Measurements from ENCODE around the gene ATP6V0E2.
"Not testable (repeated sequence)": the region's sequence is repeated elsewhere in the genome, so short reads cannot be mapped to it uniquely, and the experiment has no call there.

Gene ATP6V0E2

GRCh38 chr7:149873074-149873969 lies at the start of gene ATP6V0E2:
Gene ATP6V0E2 (plus strand): TSS chr7:149873969. CDS start chr7:149874066, 97 bp downstream.
- peak; percentile 90 to 95 for DNase-seq

DNA sequence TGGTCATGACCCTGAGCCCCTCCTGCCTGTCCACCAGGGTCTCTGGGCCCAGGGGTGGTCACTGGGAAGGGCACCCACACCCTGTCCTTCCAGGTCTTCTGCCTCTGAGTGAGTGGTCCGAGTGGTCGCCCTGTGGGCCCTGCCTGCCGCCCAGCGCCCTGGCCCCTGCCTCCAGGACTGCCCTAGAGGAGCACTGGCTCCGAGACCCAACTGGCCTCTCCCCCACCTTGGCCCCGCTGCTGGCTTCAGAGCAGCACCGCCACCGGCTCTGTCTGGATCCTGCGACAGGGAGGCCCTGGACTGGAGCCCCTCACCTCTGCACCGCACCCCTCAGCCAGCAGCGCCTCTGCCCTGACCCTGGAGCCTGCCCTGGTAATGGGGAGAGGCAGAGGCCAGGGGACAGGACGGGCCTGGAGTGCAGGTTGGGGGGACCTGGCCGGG lies 49.4 kb upstream of the ATP6V0E2 start:
- DNase-seq: no peak

DNA sequence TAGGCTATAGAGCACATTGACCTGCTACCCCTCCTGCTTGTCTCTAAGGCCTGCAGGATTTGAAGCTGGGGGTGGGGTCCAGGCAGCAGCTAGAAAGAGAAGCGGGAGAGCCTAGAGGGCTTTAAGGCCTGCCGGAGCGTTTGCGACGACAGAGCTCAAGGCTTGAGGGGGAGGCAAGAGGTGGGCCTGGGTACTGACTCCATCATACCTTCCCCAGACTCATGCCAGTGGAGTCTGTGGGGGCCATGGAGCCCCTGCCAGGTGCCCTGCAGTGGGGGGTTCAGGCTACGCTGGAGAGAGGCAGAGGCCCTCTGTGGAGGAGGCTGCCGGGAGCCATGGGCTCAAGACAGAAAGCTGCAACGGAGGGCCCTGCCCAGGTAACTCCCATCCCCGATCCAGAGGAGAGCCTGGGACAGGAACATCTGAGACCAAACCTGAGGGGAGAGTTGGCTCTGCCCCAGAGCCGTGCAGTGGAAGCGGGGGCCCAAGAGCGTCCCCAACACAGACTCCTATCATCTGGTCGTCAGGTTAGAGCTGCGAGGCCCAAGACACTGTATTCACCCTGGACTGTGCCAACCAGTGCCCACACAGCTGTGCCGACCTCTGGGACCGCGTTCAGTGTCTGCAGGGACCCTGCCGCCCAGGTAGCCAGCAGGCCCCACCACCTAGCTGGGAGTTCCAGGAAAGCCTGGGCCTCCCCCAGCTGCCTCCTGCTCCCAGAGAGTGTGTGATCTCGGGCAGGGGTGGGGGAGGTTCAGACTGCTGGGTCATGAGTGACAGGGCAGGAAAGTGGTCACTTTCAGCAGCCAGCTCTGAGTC lies 48.8 kb upstream of the ATP6V0E2 start:
- no peak for DNase-seq

DNA sequence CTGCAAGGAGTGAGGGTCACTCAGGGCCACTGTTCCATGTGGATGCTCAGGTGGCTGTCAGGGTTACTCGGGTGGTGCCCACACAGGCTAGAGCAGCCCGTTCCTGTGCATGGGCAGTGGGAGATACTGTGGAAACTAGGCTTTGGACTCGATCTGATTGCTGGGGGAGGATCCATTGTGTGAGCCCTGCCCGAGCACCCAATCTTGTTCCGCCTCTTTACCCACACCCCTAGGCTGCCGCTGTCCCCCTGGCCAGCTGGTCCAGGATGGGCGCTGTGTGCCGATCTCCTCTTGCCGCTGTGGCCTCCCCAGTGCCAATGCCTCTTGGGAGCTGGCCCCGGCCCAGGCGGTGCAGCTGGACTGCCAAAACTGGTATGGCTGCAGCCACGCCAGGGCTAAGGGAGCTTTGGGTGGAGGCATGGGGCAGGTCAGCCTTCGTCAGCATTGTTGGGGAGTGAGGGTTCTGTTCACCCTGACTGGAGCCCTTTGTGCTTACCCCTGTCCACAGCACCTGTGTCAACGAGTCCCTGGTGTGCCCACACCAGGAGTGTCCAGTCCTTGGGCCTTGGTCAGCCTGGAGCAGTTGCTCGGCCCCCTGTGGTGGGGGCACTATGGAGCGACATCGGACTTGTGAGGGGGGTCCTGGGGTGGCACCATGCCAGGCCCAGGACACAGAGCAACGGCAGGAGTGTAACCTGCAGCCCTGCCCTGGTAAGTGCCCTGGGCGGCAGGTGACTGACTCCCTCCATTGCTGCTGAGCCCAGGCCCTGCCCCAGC lies 48.0 kb upstream of the ATP6V0E2 start:
- DNase-seq: no peak

- DNase-seq: no peak
These were observed 47.3 kb upstream of the ATP6V0E2 start for GRCh38 chr7:149826344-149827088.

DNA sequence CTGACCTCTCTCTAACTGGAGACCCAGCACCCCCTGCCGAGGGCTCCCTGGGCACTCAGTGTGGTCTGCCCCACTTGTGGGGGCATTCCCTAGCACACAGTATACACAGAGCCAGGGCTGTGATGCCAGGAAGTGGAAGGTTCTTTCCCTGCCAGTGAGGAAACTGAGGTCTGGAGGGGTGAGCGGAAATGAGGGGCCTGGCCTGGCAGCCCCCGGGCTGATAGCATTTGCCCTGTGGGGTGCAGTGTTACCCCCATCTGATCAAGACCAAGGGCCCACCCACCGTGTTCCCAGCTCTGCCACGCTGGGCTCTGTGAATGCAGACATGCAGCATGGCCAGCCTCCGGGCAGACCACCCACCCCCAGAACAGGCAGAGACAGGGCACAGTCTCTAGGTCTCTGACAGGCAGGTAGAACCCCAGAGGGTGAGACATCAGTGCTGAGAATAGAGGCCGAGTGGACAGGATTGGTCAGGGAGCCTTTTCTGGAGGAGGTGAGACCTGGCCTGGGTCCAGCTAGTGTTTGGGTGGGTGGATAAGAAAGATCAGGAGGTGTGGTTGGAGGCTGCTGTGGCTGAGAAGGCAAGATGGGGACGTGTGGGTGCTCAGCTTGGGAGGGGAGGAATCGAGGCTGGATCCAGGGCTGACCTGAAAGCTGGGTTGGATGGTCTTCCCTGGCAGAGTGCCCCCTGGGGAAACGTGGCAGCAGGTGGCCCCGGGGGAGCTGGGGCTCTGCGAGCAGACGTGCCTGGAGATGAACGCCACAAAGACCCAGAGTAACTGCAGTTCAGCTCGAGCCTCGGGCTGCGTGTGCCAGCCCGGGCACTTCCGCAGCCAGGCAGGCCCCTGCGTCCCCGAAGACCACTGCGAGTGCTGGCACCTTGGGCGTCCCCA lies 46.4 kb upstream of the ATP6V0E2 start:
- peak in 1 of 2 experiments; percentile 35 for DNase-seq

DNA sequence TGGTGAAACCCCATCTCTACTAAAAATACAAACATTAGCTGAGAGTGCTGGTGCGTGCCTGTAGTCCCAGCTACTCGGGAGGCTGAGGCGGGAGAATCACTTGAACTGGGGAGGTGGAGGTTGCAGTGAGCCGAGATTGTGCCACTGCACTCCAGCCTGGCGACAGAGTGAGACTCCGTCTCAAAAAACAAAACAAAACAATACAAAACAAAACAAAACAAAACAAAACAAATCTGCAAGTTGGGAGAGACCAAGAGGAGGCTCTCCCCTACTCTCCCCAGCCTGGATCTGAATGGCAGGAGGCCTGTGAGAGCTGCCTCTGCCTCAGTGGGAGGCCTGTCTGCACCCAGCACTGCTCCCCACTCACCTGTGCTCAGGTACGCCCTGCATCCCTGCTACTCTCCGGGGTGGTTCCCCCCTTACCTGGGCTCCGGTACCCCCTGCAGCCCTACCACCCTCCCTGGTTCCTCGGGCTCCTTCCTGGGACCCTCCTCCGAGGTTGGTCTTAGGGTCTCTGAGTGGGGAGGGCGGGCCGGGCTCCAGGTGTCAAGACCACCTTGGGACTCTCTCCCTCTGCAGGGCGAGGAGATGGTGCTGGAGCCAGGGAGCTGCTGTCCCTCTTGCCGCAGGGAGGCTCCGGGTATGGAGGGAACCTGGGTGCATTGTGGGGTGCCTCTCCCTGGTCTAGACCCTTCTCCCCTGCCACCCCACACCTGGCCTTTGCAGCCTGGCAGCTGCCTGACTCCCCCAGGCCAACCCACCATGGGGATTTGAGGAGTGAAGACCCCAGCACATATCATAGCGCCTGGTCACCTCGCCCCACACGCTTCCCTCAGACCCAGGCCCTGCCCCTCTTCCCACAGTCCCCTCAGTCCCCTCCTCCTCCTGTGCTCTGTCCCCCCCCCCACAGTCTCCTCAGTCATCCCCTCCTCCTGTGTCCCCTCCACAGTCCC lies 45.1 kb upstream of the ATP6V0E2 start:
- DNase-seq: no peak

DNA sequence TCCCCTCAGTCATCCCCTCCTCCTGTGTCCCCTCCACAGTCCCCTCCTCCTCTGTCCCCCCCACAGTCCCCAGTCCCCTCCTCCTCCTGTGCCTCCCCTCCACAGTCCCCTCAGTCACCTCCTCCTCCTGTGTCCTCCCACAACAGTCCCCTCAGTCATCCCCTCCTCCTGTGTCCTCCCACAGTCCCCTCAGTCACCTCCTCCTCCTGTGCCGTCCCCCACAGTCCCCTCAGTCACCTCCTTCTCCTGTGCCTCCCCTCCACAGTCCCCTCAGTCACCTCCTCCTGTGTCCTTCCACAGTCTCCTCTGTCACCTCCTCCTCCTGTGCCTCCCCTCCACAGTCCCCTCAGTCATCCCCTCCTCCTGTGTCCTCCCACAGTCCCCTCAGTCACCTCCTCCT lies 43.2 kb upstream of the ATP6V0E2 start:
- DNase-seq: not testable (repeated sequence)

DNA sequence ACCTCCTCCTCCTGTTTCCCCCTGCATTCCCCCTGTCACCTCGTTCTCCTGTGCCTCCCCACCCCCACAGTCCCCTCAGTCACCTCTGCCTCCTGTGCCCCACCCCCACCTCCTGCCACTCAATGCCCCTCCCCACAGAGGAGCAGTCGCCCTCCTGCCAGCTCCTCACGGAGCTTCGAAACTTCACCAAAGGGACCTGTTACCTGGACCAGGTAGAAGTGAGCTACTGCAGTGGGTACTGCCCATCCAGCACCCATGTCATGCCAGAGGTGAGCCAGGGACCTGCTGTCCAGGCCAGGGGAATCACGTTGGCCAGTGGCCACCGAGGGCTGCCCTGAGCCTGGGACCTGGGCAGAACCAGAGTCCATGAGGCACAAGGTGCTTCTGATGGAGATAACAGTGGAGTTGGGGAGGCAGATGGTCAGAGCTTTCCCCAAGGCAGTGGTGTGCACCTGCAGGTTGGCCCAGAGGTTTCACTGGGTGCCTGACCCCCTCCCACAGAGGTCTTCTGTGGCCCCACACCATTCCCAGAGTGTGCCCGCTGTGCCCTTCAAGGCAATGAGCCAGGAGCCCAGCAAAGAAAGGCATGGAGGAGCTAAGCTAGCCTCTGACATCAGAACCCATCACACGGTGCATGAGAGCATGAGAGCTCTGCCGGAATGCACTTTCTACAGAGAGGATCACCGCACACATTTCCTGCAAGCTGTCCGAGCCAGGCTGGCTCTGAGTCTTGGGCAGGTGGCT lies 42.6 kb upstream of the ATP6V0E2 start:
- no peak for DNase-seq

- DNase-seq: no peak
These were observed 42.0 kb upstream of the ATP6V0E2 start for GRCh38 chr7:149831741-149832219.

DNA sequence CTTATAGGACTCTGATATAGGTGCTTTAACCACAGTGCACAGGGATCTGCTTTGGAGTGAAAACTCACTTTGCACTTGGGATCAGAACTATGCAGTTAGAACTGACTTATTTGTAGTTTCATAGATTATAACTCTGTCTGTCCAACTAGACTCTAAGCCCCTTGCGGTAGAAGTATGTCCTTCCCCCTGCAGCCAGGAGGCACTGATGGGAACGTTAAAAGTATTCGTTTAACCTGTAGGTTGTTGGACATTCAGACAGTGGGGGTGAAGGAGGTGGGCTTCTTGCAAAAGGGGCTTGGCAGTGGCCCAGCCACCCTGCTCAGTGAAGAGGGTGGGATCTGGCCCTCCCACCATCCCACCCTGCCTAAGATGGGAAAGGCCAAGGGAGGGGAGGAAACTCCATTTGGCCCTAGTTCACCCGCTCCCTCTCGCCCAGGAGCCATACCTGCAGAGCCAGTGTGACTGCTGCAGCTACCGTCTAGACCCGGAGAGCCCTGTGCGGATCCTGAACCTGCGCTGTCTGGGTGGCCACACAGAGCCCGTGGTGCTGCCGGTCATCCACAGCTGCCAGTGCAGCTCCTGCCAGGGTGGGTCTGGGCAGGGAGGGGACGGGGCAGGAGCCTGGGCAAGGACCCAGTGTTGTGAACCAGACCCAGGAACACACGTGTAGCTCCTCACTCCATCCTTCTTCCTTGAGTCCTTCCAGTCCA lies 41.3 kb upstream of the ATP6V0E2 start:
- no peak for DNase-seq

DNA sequence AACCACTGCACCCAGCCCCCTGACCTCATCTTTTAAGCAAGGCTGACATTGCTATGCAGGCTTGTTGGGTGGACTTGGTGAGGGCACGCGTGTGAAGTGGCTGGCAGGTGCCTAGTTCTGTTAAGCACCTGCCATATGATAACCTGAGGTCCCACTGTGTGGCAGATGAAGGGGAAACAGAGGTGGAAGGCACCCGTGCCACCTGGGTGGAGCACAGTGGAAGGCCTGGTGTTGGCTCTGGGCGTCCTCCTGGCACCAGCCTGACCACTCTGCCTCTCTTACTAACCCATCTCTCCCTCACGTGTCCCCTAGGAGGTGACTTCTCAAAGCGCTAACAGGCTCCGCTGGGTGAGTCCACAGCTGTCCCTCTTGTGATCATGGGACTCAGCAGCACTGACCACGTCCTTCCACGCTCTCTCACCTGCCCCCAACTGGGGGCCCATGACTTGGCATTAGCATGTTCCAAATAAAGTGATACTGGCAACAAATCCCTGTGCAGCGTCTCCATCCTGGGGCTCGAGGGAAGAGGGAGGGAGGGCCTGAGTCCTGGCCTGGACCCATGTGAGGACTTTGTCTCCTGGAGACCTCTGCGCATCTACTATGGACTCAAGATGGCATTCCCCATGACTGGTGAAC lies 40.2 kb upstream of the ATP6V0E2 start:
- DNase-seq: no peak

- no peak for DNase-seq
These were observed 39.2 kb upstream of the ATP6V0E2 start for GRCh38 chr7:149834601-149835000.

DNA sequence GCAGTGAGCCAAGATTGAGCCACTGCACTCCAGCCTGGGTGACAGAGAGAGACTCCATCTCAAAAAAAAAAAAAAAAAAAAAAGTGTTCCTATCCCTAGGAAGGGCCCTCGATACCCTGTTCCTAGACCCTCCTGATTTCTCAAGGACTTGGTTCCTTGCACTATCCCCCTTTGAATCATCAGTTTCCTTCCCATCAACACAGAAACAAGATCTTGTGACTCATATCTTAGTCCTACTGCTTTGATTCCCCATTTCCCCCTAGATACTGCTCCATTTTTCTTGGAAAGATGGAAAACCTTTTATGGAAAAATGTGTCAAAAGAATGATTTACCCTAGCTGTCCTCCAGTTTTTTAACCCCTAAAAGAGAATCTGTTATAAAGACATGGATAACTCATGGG lies 37.3 kb upstream of the ATP6V0E2 start:
- DNase-seq: no peak

GRCh38 chr7:149837564-149838223 lies 36.1 kb upstream of the ATP6V0E2 start:
- no peak for DNase-seq

- peak; percentile 98 to 99 for DNase-seq
These were observed 35.4 kb upstream of the ATP6V0E2 start, which contains the start of gene ZNF862 for GRCh38 chr7:149838224-149838991. Gene ZNF862 (plus strand): TSS chr7:149838375. CDS start chr7:149838612, 237 bp downstream.

Measured in NCI-H524 (cell line).